WTC11 (cell line): ENCODE measurements around the gene MLH3. TPM values are rescaled to one million over a fixed set of nuclear protein-coding genes. Genes with fewer than 3 reads are reported as not detected.

Experiments
- ATAC-seq: fragments of 200-7000 bp; cut with Tn5 transposase; 2 replicates; pipeline ENCODE4 v1.10.0; 2021; ENCODE audit warnings: mild to moderate bottlenecking, moderate library complexity
- CTCF ChIA-PET: fragments of 300-600 bp; sonication (Branson Sonifier 250); formaldehyde crosslinking; loops from one replicate; lab custom pipeline; 2021; ENCODE audit warnings: antibody characterized with exemption; lab: Charles Lee
- POLR2A ChIA-PET: fragments of 350-600 bp; sonication (Branson Sonifier 250); formaldehyde crosslinking; loops from one replicate; lab custom pipeline; 2021; ENCODE audit warnings: antibody characterized with exemption; lab: Charles Lee
- DNase-seq: peaks from one replicate; pipeline ENCODE4 v3.0.0; 2021; ENCODE audit warnings: low spot score
- H3K27ac Mint-ChIP-seq: 2 replicates; pipeline ENCODE4 v1.8.0; 2021; ENCODE audit warnings: mixed read lengths
- H3K27me3 Mint-ChIP-seq: 2 replicates; pipeline ENCODE4 v1.8.0; 2021; ENCODE audit warnings: low read depth, mild to moderate bottlenecking, moderate library complexity, mixed read lengths
- H3K36me3 Mint-ChIP-seq: 2 replicates; pipeline ENCODE4 v1.8.0; 2021; ENCODE audit warnings: mixed read lengths
- H3K4me1 Mint-ChIP-seq: 2 replicates; pipeline ENCODE4 v1.8.0; 2022; ENCODE audit warnings: mixed read lengths
- H3K4me3 Mint-ChIP-seq: 2 replicates; pipeline ENCODE4 v1.8.0; 2021; ENCODE audit warnings: mild to moderate bottlenecking, moderate library complexity, mixed read lengths
- H3K9me3 Mint-ChIP-seq: 2 replicates; pipeline ENCODE4 v1.8.0; 2021; ENCODE audit warnings: mixed read lengths
- ATF1 ChIP-seq: sonication (generic); formaldehyde crosslinking; IDR thresholded peaks from 2 replicates; pipeline ENCODE4 v1.8.1; 2023; ENCODE audit warnings: mild to moderate bottlenecking, moderate library complexity, missing genetic modification reagents
- CTCF ChIP-seq: fragments of 200-600 bp; IDR thresholded peaks from 2 replicates; pipeline ENCODE4 v1.8.0; 2022; ENCODE audit warnings: antibody characterized with exemption
- E2F4 ChIP-seq: sonication (generic); formaldehyde crosslinking; IDR thresholded peaks from 2 replicates; pipeline ENCODE4 v1.8.1; 2022; ENCODE audit warnings: low read depth, mild to moderate bottlenecking, moderate library complexity, missing genetic modification reagents, borderline replicate concordance
- ETV6 ChIP-seq: sonication (generic); formaldehyde crosslinking; IDR thresholded peaks from 2 replicates; pipeline ENCODE4 v1.8.1; 2022; ENCODE audit warnings: mild to moderate bottlenecking, missing genetic modification reagents
- HMGXB4 ChIP-seq: sonication (generic); formaldehyde crosslinking; IDR thresholded peaks from 2 replicates; pipeline ENCODE4 v1.8.1; 2023; ENCODE audit warnings: mild to moderate bottlenecking, moderate library complexity, missing genetic modification reagents
- IRF2 ChIP-seq: sonication (generic); formaldehyde crosslinking; IDR thresholded peaks from 2 replicates; pipeline ENCODE4 v1.8.0; 2022; ENCODE audit warnings: low read depth, missing genetic modification reagents, borderline replicate concordance
- MXD4 ChIP-seq: fragments of 250-450 bp; sonication (Bioruptor Pico); IDR thresholded peaks from 2 replicates; pipeline ENCODE4 v1.8.0; 2021; ENCODE audit warnings: mild to moderate bottlenecking, moderate library complexity, borderline replicate concordance
- MYBL2 ChIP-seq: sonication (generic); formaldehyde crosslinking; IDR thresholded peaks from 2 replicates; pipeline ENCODE4 v1.8.1; 2023; ENCODE audit warnings: mild to moderate bottlenecking, moderate library complexity, missing genetic modification reagents
- NFYB ChIP-seq: sonication (generic); formaldehyde crosslinking; conservative IDR thresholded peaks from 2 replicates; pipeline ENCODE4 v1.8.0; 2022; ENCODE audit warnings: low read depth, missing genetic modification reagents
- OVOL2 ChIP-seq: fragments of 250-450 bp; sonication (Bioruptor Pico); IDR thresholded peaks from 2 replicates; pipeline ENCODE4 v1.9.0; 2021; ENCODE audit warnings: mild to moderate bottlenecking, borderline replicate concordance
- PRDM15 ChIP-seq: sonication (generic); formaldehyde crosslinking; IDR thresholded peaks from 2 replicates; pipeline ENCODE4 v1.8.0; 2022; ENCODE audit warnings: missing genetic modification reagents
- RELA ChIP-seq: sonication (generic); formaldehyde crosslinking; IDR thresholded peaks from 2 replicates; pipeline ENCODE4 v1.8.1; 2022; ENCODE audit warnings: missing genetic modification reagents, mild to moderate bottlenecking, borderline replicate concordance
- STAT6 ChIP-seq: sonication (generic); formaldehyde crosslinking; conservative IDR thresholded peaks from 2 replicates; pipeline ENCODE4 v1.8.1; 2023; ENCODE audit warnings: mild to moderate bottlenecking, low read depth, missing genetic modification reagents, moderate library complexity
- TCF7 ChIP-seq: sonication (generic); formaldehyde crosslinking; IDR thresholded peaks from 2 replicates; pipeline ENCODE4 v1.8.0; 2022; ENCODE audit warnings: mild to moderate bottlenecking, low read depth, missing genetic modification reagents, moderate library complexity
- TEAD4 ChIP-seq: sonication (generic); formaldehyde crosslinking; IDR thresholded peaks from 2 replicates; pipeline ENCODE4 v1.8.0; 2022; ENCODE audit warnings: mild to moderate bottlenecking, missing genetic modification reagents
- total RNA-seq: library from RNA; stranded (reverse); gene quantifications from 3 replicates; pipeline ENCODE4 v1.2.3, GENCODE V29; 2021

The MLH3 gene
- total RNA-seq, 1 experiment from 2014 or later: 16.7 TPM

GRCh38 chr14:75091251-75091650 is 40.0 kb upstream of the MLH3 start (continued):
- no peak for TF ChIP-seq ETV6 (CRISPR knock-in tag)
- no peak for TF ChIP-seq STAT6 (CRISPR knock-in tag)
- TF ChIP-seq HMGXB4 (CRISPR knock-in tag): no peak
- TF ChIP-seq TCF7 (CRISPR knock-in tag): no peak
- no peak for TF ChIP-seq CTCF
- TF ChIP-seq, all 79 proteins: peak for 0

GRCh38 chr14:75090353-75090752 is 39.1 kb upstream of the MLH3 start:
- DNase-seq (no peak), ATAC-seq (no peak)
- POLR2A ChIA-PET: no interaction called here
- TF ChIP-seq RELA: no peak
- TF ChIP-seq MYBL2: no peak
- TF ChIP-seq E2F4 (CRISPR knock-in tag): no peak
- TF ChIP-seq NFYB (CRISPR knock-in tag): no peak
- no peak for TF ChIP-seq PRDM15 (CRISPR knock-in tag)
- TF ChIP-seq ATF1 (CRISPR knock-in tag): no peak
- TF ChIP-seq IRF2: no peak
- TF ChIP-seq TEAD4: no peak
- no peak for TF ChIP-seq OVOL2 (CRISPR knock-in tag)
- TF ChIP-seq MXD4 (CRISPR knock-in tag): no peak
- Mint-ChIP-seq H3K36me3 (peaks cover 50% of the 10 kb centered on the region), H3K4me1 (peaks cover 6% of the 10 kb centered on the region), H3K4me3 (no peak overlapping the region), H3K27me3 (no peaks in the 10 kb centered on the region), H3K27ac (no peak overlapping the region), H3K9me3 (no peaks in the 10 kb centered on the region)
- CTCF ChIA-PET: interaction anchor here (2.6 kb wide), 1 partner anchor 229 kb away, joined by 28 read pairs; no protein-coding TSS in a partner anchor
